Gastroesophageal sphincter (tissue), 3 donors: ENCODE measurements around the gene AP3D1.

Experiments
- POLR2A ChIP-seq, 2 donors: fragments of 450-650 bp; IDR thresholded peaks; one replicate each; pipeline ENCODE4 v1.6.1; 2017; ENCODE audit warnings: antibody characterized with exemption in 2 of 2, mild to moderate bottlenecking in 2 of 2, moderate library complexity in 1 of 2
- TF ChIP-seq, protein P1 (sequence below), 4 experiments: fragments of 200-600 bp in 2 of 4; fragments of 450-650 bp in 2 of 4; sonication (generic) in 1 of 4; IDR thresholded peaks; one replicate each; pipeline ENCODE4 v1.5.1; 2017 to 2019; ENCODE audit warnings: antibody characterized with exemption in 4 of 4, mild to moderate bottlenecking in 2 of 4, moderate library complexity in 2 of 4

DNA sequence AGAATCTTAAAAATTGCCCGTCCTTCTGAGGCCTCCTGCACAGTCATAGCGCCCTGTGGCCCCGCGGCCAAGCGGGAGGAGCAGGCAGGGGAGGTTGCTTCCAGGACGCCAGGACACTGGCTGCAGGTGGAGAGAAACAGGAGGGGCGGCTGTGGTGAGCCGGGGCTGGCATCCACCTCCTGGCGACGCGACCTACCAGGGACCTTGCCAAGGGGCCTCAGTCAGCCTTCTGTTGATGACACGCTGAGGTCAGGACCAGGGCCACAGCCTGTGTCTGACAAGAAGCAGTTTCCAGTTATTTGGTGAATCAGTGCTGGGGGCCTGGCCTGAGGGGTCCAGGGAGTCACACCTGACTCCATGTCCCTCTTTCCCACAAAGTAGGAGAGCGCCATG lies 87.0 kb downstream of the AP3D1 start:
- TF ChIP-seq, protein P1, sequence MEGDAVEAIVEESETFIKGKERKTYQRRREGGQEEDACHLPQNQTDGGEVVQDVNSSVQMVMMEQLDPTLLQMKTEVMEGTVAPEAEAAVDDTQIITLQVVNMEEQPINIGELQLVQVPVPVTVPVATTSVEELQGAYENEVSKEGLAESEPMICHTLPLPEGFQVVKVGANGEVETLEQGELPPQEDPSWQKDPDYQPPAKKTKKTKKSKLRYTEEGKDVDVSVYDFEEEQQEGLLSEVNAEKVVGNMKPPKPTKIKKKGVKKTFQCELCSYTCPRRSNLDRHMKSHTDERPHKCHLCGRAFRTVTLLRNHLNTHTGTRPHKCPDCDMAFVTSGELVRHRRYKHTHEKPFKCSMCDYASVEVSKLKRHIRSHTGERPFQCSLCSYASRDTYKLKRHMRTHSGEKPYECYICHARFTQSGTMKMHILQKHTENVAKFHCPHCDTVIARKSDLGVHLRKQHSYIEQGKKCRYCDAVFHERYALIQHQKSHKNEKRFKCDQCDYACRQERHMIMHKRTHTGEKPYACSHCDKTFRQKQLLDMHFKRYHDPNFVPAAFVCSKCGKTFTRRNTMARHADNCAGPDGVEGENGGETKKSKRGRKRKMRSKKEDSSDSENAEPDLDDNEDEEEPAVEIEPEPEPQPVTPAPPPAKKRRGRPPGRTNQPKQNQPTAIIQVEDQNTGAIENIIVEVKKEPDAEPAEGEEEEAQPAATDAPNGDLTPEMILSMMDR (IDR thresholded peaks at IDR 0.05), result no peak
- no peak for TF ChIP-seq POLR2A (IDR thresholded peaks at IDR 0.05)
